NCI-H2081 (cell line): ENCODE measurements around the gene FTH1.

Experiments
- DNase-seq, 2 experiments: peaks; one replicate each; lab custom pipeline; 2025; lab: John Stamatoyannopoulos, UW

The FTH1 gene

GRCh38 chr11:61914471-61915171 is 52.8 kb downstream of the FTH1 start:
- no peak for DNase-seq
